ENCODE measurements around the gene A3GALT2.

GRCh38 chr1:33263890-33264504, 56.9 kb downstream of the A3GALT2 start:
- TF ChIP-seq TARDBP (IDR thresholded peaks at IDR 0.05): no peak
- TF ChIP-seq LEF1 (IDR thresholded peaks at IDR 0.05; ENCODE audit: borderline replicate concordance): no peak
- TF ChIP-seq FOXA1 (IDR thresholded peaks at IDR 0.05): no peak
- no peak for TF ChIP-seq FOXM1 (IDR thresholded peaks at IDR 0.05; ENCODE audit: borderline replicate concordance)
- no peak for TF ChIP-seq CTBP1 (IDR thresholded peaks at IDR 0.05; ENCODE audit: borderline replicate concordance)

Data from HEK293T (cell line).